HG03469 (cell line): ENCODE results near the gene ZNF629.

ENCODE experiments used
- ATAC-seq: cut with Tn5 transposase; IDR thresholded peaks from one replicate; pipeline ENCODE4 v1.9.1; 2021; ENCODE audit warnings: mild to moderate bottlenecking, moderate library complexity, moderate number of reproducible peaks; ENCODE audit not compliant: unreplicated experiment

The ZNF629 gene

DNA sequence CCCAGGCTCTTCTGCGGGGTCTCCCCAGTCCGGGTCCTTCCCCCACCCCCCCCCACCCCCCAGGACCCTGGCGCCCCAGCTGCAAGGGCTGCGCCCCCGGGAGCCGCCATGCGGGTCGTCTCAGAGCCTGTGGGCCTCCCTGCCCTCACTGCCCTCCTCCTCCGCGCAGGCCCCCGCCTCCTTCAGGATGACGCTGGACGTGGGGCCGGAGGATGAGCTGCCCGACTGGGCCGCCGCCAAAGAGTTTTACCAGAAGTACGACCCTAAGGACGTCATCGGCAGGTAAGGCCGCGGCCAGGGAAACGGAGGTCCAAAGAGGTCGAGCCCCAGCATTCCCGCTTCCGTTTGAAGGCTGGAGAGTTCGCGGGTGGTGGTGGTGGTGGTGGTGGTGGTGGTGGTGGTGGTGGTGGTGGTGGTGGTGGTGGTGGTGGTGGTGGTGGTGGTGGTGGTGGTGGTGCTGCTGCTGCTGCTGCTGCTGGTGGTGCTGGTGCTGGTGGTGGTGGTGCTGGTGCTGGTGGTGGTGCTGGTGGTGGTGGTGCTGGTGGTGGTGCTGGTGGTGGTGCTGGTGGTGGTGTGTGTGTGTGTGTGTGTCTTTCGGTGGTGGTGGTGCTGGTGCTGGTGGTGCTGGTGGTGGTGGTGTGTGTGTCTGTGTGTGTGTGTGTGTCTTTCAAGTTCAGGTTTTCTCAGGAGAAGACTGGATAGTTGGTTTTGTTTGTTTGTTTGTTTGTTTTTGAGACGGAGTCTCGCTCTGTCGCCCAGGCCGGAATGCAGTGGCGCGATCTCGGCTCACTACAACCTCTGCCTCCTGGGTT is 38.2 kb downstream of the ZNF629 start:
- no peak for ATAC-seq

DNA sequence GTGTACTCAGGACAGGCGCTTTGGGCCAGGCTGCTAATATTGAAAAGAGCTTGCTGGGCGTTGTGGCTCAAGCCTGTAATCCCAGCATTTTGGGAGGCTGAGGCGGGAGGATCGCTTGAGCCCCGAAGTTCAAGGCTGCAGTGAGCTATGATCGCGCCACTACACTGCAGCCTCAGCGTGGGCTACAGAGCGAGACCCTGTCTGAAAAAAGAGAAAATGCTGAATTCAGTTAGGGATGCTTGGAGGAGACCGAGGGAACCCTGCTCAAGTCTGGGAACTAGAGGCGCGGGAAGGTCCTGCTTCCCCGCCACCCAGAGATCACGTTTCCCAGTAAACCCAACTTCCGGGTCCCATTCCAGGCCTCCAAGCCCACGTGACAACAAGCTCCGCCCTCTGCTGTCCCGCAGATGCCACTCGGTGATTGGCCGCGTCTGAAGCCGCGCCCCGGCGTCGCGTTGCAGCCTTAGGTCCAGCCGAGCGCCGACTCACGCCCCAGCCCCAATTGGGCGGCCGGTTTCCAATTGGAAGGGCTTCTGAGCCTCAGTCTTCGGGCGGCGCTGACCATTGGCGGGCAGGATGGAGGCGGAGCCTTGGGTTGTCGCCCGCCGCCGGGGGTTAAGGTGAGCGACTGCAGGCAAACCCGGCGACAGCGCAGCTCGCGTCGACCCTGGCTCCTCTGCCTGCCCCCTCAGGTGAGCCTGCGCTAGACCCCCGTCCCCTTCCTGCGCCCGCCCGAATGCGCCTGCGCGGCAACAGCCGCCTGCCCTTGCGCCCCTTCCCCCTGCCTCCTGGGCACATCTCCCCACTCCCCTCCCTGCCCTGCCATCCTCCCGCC is 39.0 kb downstream of the ZNF629 start, which contains the start of gene PHKG2:
Gene PHKG2 (plus strand): TSS at position 627 of the 835 bp plus-strand sequence. CDS start 396 bp downstream, outside the sequence.
- peak; percentile 89 for ATAC-seq

DNA sequence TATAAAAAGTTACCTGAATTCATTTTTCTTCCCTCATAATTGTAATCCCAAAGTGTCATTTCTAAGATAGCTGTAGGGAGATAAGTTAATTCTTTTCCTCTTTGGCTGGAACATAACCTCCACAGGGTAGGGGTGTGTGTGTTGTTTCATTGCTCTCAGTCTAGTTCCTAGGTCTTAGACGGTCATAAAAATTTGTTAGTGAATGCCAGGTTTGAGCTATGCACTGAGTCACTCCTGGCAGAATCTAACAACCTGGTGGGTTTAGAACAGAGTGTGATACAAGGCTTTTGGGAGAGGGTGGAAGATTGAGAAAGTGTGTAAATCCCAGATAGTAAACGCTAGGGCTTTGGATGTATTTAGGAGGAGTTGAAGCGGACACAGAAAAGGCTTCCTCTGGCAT is 39.7 kb downstream of the ZNF629 start:
- no peak for ATAC-seq

DNA sequence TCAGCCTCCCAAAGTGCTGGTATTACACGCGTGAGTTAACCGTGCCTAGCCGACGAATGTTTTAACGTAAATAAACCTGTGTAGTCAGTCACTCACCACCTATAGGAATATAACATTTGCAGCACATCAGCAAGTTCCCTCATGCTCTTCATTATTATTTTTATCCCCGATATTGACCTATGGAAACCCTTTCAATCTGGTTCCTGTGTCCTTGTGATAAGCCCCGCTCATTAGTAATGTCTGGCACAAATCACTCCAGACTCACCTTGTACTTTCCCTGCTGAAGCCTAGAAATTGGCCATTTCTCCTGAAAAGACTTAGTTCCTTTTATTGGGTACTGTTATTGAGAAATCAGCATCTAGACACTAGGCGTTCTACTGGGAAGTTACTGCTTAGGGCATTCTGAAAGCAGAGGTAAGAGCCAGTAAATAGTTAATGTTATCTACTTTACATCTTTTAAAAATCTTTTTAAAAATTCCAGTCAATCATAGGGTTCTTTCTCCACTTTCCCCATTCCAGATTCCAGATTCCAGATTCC is 40.3 kb downstream of the ZNF629 start:
- no peak for ATAC-seq

DNA sequence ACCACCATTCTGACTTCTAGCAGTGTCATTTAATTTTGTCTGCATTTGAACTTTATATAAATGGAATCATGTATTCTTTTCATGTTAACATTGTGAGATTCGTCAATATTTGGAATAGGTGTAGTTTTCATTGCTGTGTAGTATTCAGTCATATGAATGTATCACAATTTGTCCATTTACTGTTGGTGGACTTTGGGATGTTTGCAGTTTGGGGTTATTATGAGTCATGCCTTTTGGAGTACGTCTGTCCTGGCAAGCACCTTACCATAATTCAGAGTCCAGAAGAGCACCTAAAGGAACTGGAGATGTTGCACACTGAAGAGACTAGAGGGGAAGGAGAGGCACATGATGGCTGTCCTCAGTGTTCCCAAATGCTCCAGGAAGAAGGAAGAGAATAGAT is 41.9 kb downstream of the ZNF629 start:
- no peak for ATAC-seq

DNA sequence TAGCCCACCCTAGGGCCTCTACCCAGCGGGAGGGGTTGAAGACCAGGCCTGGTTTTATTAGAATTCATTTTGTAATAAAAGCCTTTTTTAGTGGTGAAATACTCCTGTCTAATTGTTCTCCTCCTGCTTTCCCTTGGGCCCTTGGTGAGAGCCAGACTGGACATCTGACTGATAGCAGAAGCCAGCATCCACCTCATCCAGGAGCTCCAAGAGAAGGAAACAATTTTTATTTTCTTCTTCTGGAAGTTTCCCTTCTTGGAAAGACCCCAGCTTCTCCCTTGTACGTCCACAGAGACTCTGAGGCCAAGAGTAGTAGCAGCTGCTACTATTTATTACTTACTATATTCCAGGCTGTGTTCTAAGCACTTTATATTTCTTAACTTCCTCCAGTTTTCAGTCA is 42.8 kb downstream of the ZNF629 start:
- no peak for ATAC-seq

DNA sequence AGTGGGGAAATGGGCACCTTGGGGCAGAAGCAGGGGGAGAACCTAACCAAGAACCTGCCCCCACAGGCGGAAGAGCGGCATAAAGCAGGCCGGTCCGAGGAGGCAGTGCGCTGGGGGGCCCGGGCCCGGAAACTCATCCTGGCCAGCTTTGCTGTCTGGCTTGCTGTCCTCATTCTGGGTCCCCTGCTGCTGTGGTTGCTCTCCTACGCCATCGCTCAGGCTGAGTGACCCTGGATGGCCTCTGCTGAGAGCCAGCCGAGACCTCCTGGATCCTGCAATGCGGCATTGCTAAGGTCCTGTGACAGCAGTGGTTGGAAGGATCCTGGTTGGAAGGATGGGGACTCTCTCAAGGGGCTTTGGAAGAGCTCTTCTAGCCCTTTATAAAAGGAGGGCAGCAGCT is 43.3 kb downstream of the ZNF629 start:
- ATAC-seq: no peak

DNA sequence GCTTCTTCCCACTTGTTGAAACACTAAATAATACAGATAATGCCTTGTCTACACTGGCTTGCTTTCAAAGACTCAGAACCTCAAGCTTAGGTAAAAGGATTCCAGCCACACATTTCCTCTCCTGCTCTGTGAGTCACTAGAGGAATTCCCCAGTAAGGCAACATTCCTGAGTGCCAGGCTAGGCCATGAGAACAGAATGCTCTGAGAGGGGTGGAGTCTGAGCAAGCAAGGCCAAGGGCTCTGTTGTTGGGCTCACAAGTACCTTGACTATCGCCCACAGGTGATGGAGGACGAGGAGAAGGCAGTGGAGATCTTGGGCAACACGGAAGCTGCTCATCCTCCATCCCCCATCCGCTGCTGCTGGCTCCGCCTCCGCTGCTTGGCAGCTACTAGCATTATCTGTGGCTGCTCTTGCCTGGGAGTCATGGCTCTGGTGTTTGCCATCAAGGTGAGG is 45.5 kb downstream of the ZNF629 start:
- ATAC-seq: no peak

DNA sequence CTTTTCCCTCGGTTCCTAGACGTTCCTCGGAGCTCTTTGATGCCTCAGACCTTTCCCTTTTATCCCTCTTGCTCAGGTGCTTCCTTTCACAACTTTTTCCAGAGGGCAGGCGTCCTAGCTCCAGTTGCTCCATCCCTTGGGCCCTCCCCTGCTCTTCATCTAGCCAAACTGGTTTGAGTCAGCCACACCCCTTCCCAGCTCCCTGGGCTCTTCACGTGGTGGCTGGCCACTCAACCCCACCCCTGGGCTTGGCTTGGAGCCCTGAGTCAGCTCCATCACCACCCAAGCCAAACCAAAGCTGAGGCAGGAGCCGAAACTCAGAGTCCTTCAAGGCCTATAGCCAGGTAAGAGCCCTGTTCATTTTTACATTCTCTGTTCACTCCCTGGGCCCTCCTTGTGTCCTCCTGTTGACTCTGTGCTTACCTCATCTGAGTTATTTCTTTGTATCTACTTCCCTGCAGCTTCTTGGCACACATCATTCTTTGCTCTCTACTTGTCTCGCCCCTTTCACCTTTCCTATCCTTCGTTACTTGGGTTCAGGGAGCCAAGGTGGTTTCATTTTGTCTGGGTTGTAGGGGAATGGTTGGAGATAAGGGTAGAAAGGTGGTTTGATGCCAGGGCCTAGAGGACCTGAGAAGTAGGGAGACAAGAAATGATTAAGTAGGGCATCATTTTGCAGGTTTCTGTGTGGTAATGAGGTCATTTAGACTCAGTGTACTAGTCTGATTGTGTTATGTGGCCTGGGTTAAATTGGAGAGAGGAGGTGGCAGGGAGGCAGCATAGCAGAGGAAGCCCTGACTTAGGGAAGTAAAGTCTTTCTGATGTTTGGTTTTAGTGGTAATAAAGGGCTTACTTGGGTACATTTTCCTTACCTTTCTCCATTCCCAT is 46.4 kb downstream of the ZNF629 start:
- ATAC-seq: no peak

DNA sequence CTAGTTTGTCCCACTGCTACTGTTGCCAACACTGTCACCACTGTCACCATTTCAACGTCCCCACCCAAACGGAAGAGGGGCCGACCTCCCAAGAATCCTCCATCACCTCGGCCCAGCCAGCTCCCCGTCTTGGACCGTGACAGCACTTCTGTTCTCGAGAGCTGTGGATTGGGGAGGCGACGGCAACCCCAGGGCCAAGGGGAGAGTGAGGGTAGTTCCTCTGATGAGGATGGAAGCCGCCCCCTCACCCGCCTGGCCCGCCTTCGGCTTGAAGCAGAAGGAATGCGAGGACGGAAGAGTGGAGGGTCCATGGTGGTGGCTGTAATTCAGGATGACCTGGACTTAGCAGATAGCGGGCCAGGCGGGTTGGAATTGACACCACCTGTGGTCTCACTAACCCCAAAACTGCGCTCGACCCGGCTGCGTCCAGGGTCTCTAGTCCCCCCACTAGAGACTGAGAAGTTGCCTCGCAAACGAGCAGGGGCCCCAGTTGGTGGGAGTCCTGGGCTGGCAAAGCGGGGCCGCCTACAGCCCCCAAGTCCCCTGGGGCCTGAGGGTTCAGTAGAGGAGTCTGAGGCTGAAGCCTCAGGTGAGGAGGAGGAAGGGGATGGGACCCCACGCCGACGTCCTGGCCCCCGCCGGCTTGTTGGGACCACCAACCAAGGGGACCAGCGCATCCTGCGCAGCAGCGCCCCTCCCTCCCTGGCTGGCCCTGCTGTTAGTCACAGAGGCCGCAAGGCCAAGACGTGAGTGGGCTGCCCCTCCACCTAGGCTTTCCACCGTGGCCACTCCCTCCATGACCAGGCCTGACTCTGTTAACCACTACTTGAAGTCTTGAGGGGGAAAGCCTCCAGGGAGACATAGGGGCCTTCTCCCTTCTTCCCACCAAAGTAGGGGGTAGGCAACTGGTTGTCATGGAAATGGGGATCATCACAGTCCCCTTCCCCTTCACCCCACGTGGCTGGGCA is 47.7 kb downstream of the ZNF629 start:
- no peak for ATAC-seq

DNA sequence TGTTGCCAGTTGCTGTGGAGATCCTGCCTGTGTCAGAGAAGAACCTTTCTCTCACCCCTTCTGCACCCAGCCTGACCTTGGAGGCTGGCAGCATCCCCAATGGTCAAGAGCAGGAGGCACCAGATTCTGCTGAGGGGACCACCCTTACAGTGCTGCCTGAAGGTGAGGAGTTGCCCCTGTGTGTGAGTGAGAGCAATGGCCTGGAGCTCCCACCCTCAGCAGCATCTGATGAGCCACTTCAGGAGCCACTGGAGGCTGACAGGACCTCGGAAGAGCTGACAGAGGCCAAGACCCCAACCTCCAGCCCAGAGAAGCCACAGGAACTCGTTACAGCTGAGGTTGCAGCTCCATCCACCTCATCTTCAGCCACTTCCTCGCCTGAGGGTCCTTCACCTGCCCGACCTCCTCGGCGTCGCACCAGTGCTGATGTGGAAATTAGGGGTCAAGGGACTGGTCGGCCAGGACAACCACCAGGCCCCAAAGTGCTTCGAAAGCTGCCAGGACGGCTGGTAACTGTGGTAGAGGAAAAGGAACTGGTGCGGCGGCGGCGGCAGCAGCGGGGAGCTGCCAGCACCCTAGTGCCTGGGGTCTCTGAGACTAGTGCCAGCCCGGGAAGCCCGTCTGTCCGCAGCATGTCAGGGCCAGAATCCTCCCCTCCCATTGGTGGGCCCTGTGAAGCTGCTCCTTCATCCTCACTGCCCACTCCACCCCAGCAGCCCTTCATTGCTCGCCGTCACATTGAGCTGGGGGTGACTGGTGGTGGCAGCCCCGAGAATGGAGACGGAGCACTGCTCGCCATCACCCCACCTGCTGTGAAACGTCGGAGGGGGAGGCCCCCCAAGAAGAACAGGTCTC is 49.0 kb downstream of the ZNF629 start:
- ATAC-seq: no peak

DNA sequence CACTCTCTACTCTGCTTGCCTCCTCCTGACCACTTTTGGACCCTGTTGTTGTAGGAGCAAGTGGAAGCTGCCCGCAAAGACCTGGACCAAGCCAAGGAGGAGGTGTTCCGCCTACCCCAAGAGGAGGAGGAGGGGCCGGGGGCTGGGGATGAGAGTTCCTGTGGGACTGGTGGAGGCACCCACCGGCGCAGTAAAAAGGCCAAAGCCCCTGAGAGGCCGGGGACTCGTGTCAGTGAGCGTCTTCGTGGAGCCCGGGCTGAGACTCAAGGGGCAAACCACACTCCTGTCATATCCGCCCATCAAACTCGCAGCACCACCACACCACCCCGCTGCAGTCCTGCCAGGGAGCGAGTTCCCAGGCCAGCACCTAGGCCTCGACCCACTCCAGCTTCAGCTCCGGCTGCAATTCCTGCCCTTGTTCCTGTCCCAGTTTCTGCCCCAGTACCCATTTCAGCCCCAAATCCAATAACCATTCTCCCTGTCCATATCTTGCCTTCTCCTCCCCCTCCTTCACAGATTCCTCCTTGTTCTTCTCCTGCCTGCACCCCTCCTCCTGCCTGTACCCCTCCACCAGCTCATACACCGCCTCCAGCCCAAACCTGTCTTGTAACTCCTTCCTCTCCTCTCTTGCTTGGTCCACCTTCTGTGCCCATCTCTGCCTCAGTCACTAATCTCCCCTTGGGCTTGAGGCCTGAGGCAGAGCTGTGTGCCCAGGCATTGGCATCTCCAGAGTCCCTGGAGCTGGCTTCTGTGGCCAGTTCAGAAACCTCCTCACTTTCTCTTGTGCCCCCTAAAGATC is 49.8 kb downstream of the ZNF629 start:
- no peak for ATAC-seq

DNA sequence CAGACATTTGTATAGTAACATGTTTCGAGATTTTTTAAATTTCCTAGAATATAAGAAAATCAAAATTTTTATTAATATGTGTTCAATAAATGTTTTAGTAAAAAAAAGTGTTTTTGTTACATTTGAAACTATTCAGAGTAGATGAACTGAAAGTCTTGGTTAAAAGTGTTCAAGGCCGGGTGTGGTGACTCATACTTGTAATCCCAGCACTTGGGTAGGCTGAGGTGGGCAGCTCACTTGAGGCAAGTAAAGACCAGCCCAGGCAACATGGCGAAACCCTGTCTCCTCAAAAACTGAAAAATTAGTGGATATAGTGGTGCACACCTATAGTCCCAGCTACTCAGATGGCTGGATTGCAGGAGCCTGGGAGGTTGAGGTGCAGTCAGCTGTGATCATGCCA is 55.6 kb downstream of the ZNF629 start:
- ATAC-seq: no peak

DNA sequence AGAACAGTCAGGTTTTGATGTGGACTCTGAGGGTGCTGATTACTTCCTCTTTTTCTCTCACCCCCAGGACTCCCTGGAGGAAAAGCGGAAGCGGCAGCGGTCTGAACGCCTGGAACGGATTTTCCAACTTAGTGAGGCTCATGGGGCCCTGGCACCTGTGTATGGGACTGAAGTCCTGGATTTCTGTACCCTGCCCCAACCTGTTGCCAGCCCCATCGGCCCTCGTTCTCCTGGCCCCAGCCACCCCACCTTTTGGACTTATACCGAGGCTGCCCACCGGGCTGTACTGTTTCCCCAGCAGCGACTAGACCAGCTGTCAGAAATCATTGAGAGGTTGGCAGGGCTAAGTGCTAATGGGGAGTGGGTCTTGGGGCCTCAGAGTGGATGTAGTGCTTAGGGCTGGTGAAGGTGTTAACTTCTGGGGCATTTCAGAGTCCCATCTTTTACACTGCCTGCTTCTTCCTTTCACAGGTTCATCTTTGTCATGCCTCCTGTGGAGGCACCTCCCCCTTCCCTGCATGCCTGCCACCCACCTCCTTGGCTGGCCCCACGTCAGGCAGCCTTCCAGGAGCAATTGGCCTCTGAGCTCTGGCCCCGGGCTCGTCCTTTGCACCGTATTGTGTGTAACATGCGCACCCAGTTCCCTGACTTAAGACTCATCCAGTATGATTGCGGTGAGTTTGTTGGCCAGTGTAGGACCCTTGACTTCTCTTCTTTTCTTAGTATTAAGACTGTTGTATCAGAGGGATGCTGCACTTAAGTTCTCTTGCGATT is 57.9 kb downstream of the ZNF629 start:
- no peak for ATAC-seq
